WI38 (cell line): ENCODE data around the gene STK16.

ENCODE experiments used
- H3K4me3 ChIP-seq: 2 replicates; pipeline ENCODE4 v1.5.1; 2011; ENCODE audit warnings: low read depth, mild to moderate bottlenecking, control low read depth, low read length
- CTCF ChIP-seq: IDR thresholded peaks from 2 replicates; pipeline ENCODE4 v1.5.1; 2012; ENCODE audit warnings: low read depth, mild to moderate bottlenecking, control low read depth, low read length

The STK16 gene

GRCh38 chr2:219298759-219299371 is 53.6 kb downstream of the STK16 start:
- peak; percentile 99 for TF ChIP-seq CTCF
- H3K4me3 ChIP-seq: no peak overlapping the region

- no peak overlapping the region for H3K4me3 ChIP-seq
- no peak for TF ChIP-seq CTCF
Observed at GRCh38 chr2:219299372-219299760, 54.1 kb downstream of the STK16 start.
